ENCODE data around the gene MPI.
A peak's percentile ranks its signal among the peaks of the same experiment; 100 is the strongest.

The MPI gene

GRCh38 chr15:74951006-74951405 is 61.2 kb downstream of the MPI start:
- Histone ChIP-seq H2AFZ (ENCODE audit: low read length) (no peak overlapping the region), H3K9me3 (replicated peaks in 1 of 2; ENCODE audit: control insufficient read depth in 2 of 2, insufficient read depth in 1 of 2, low read depth in 1 of 2, low read length in 2 of 2) (no peaks in the 10 kb centered on the region), H2BK5ac (ENCODE audit: low read length) (no peak overlapping the region), H2BK120ac (ENCODE audit: low read depth, low read length) (no peak overlapping the region), H3K18ac (ENCODE audit: low read length) (no peak overlapping the region), H3K36me3 (replicated peaks in 1 of 2; ENCODE audit: control insufficient read depth in 2 of 2, insufficient read depth in 2 of 2, low read length in 2 of 2) (no peaks in the 10 kb centered on the region), H3K27me3 (ENCODE audit: control insufficient read depth in 3 of 3, insufficient read depth in 3 of 3, low read depth in 1 of 3, low read length in 3 of 3) (peaks cover 0 to 15% (median 9%) of the 10 kb centered on the region in 3 experiments), H3K27ac (replicated peaks; ENCODE audit: low read length) (no peak overlapping the region), H3K79me1 (ENCODE audit: low read depth, low read length) (no peaks in the 10 kb centered on the region), H3K9ac (ENCODE audit: low read depth, low read length, poor library complexity) (no peak overlapping the region), H3K14ac (ENCODE audit: low read length) (no peak overlapping the region), H3K4me3 (ENCODE audit: low read length in 2 of 2) (no peak overlapping the region), H3K23ac (ENCODE audit: low read depth, low read length, poor library complexity) (no peak overlapping the region), H2BK12ac (ENCODE audit: low read length) (no peak overlapping the region), H4K8ac (ENCODE audit: low read depth, low read length) (no peak overlapping the region), H4K91ac (ENCODE audit: low read depth, low read length, poor library complexity) (no peak overlapping the region), H3K4me2 (ENCODE audit: insufficient read depth, low read length, poor library complexity, severe bottlenecking) (no peak overlapping the region), H2BK15ac (ENCODE audit: low read length) (no peak overlapping the region), H2AK5ac (ENCODE audit: low read depth, low read length) (no peak overlapping the region), H3K4ac (ENCODE audit: low read length) (no peak overlapping the region), H3K4me1 (ENCODE audit: control insufficient read depth in 2 of 2, insufficient read depth in 1 of 2, low read depth in 1 of 2, low read length in 2 of 2) (peaks cover 6 to 7% of the 10 kb centered on the region in 2 donors)
- no peak for DNase-seq (ENCODE audit: low spot score)
- no CpG with 5 or more reads among the region's 3 CpGs for WGBS, 2 donors (ENCODE audit: extremely low coverage in 2 of 2, insufficient read length in 2 of 2, insufficient replicate concordance in 1 of 2)

Small RNA genes lying within 50 kb of the gene (small RNA-seq; reads per million reads assigned to genes)
- gene MIR6882 (ENCODE audit: insufficient read depth), result 4.3 reads per million, percentile 11 among the genes with 10 or more reads in this experiment

Measured in neuronal stem cell (in vitro differentiated cells).